Measurements from ENCODE around the gene CAB39L.

The CAB39L gene

DNA sequence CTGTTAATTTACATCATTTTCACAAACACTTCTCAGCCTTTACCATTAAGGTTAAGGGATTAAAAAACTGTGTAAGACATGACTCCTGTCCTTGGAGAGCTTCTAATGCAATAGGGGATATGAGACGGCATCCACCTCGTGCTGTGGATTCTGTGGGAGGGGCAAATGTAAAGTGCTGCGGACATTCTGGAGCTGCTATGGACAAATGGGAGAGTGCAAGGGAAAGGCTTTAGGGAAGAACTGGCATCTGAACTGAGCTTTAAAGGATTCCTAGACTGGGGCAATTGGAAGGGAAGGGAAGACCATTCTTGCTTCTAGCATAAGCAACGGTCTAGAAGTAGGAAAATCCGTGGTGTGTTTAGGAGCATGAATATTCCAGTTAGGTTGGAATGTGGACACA lies 164.8 kb downstream of the CAB39L start:
- no peak for DNase-seq (ENCODE audit: low read depth)

- no peak for DNase-seq (ENCODE audit: low read depth)
Measured at GRCh38 chr13:49278211-49278610, 165.7 kb downstream of the CAB39L start.

DNA sequence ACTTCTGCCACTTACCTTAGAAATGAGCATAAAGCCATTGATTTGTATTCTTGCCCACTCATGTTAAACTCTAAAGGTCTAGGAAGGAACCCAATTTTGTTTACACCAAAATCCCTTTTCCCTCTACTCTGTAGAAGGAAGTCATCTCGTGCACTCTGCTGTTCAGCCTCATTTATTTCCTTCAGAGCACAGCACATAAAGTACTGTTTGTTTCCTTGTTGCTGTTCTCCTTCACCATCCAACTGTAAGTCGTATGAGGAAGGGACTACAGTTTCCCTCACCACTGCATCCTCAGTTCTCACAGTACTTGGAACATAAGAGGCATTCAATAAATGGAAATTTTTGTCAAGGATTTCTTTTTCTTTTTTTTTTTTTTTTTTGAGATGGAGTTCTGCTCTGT lies 171.6 kb downstream of the CAB39L start:
- no peak for DNase-seq (ENCODE audit: low read depth)

- no peak for DNase-seq (ENCODE audit: low read depth)
Measured at GRCh38 chr13:49271264-49271663, 172.6 kb downstream of the CAB39L start.

DNA sequence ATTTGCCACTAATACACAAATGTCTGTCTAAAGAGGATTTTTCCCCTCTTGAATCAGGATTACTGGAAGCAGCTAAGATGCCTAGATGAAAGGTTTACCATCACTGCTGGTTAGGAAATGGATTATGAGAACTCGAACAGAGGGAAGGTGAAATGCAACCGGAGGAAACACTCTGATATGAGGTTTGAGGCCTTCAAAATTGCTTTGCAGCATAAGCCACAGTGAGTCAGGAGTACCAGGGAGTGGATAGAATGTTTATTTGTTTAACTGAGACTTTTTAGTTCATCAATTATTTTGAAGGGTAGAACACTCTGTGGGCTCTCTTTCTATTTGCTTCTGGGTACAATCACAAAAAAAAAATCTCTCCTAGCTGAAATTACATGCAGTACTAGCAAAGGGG lies 178.0 kb downstream of the CAB39L start:
- DNase-seq (ENCODE audit: low read depth), result no peak

DNA sequence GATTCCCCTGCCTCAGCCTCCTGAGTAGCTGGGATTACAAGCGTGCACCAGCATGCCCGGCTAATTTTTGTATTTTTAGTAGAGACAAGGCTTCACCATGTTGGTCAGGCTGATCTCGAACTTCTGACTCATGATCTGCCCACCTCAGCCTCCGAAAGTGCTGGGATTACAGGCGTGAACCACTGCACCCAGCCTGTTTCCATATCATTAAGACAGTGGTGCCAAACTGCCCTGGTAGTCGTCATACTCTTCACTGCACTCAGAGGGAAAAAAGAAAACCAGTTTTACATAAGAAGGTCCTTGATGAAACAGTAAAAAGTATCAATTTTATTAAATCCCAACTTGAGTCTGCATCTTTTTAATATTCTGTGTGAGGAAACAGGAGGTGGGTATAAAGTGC lies 181.2 kb downstream of the CAB39L start:
- no peak for DNase-seq (ENCODE audit: low read depth)

DNA sequence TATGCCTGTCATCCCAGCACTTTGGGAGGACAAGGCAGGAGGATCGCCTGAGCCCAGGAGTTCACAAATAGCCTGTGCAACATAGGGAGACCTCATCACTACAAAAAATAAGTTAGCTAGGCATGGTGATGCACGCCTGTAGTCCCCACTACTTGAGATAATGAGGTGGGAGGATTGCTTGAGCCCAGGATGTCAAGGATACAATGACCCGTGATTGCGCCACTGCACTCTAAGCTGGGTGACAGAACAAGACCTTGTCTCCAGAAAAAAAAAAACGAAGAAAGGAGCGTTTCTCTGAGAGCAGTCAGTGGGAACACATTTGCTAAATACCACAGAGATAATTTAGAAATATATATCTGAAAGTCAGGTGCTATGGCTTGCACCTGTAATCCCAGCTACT lies 184.3 kb downstream of the CAB39L start:
- no peak for DNase-seq (ENCODE audit: low read depth)

Data from stimulated activated CD8-positive, alpha-beta memory T cell treated with anti-CD3 and anti-CD28 coated beads, Interleukin-7, amount 100 ng/mL, for 24 hours (primary cell).